ENCODE data around the gene STAB1. TPM values are rescaled to one million over a fixed set of nuclear protein-coding genes. Genes with fewer than 3 reads are reported as not detected.
"Not testable (repeated sequence)": the region's sequence is repeated elsewhere in the genome, so short reads cannot be mapped to it uniquely, and the experiment has no call there.

The STAB1 gene
- total RNA-seq, 1 donor from 2014 or later: 152 TPM

GRCh38 chr3:52525680-52526561, 30.8 kb downstream of the STAB1 start:
- H3K4me3 ChIP-seq: no peak overlapping the region
- TF ChIP-seq CTCF (IDR thresholded peaks at IDR 0.05): no peak
- H3K36me3 ChIP-seq: peaks cover 19% of the 10 kb centered on the region
- intact Hi-C loops (cut with DNase I): loop anchor here (10.0 kb wide), 1 partner anchor 51 kb away; no protein-coding TSS in a partner anchor
- H3K9me3 ChIP-seq: no peaks in the 10 kb centered on the region
- ATAC-seq (peak; percentile 60), DNase-seq (peak; percentile 73)
- H3K27me3 ChIP-seq: no peaks in the 10 kb centered on the region
- H3K27ac ChIP-seq: peak overlapping the region; percentile 81
- H3K4me1 ChIP-seq: peaks cover 50% of the 10 kb centered on the region

- H3K27ac ChIP-seq: peak overlapping the region; percentile 81
- ATAC-seq, DNase-seq, H3K27me3 ChIP-seq, H3K4me3 ChIP-seq, H3K9me3 ChIP-seq: not testable (repeated sequence)
- intact Hi-C loops (cut with DNase I): loop anchor here (10.0 kb wide), 1 partner anchor 52 kb away; no protein-coding TSS in a partner anchor
- peaks cover 19% of the 10 kb centered on the region for H3K36me3 ChIP-seq
- peaks cover 50% of the 10 kb centered on the region for H3K4me1 ChIP-seq
These were observed 31.5 kb downstream of the STAB1 start for GRCh38 chr3:52526671-52527038.

- intact Hi-C loops (cut with DNase I): loop anchor here (10.0 kb wide), 1 partner anchor 52 kb away; no protein-coding TSS in a partner anchor
- Histone ChIP-seq H3K4me3 (no peak overlapping the region), H3K9me3 (no peaks in the 10 kb centered on the region), H3K27ac (peak overlapping the region; percentile 81), H3K4me1 (peaks cover 51% of the 10 kb centered on the region), H3K27me3 (no peaks in the 10 kb centered on the region), H3K36me3 (peaks cover 19% of the 10 kb centered on the region)
- TF ChIP-seq CTCF (IDR thresholded peaks at IDR 0.05): no peak
- peak; percentile 69 for DNase-seq
- peak; percentile 46 for ATAC-seq
These were observed 32.0 kb downstream of the STAB1 start for GRCh38 chr3:52527039-52527731.

- Histone ChIP-seq H3K4me3 (no peak overlapping the region), H3K4me1 (peaks cover 59% of the 10 kb centered on the region), H3K27ac (no peak overlapping the region), H3K36me3 (peaks cover 16% of the 10 kb centered on the region), H3K9me3 (no peaks in the 10 kb centered on the region), H3K27me3 (no peaks in the 10 kb centered on the region)
- DNase-seq (peak; percentile 61), ATAC-seq (no peak)
- intact Hi-C loops (cut with DNase I): loop anchor here (10.0 kb wide), 1 partner anchor 53 kb away; no protein-coding TSS in a partner anchor
- TF ChIP-seq CTCF (IDR thresholded peaks at IDR 0.05): no peak
These were observed 32.8 kb downstream of the STAB1 start for GRCh38 chr3:52527732-52528585.

GRCh38 chr3:52528586-52529375, 33.6 kb downstream of the STAB1 start:
- no peak overlapping the region for H3K4me3 ChIP-seq
- intact Hi-C loops (cut with DNase I): loop anchor here (10.0 kb wide), 1 partner anchor 54 kb away; no protein-coding TSS in a partner anchor
- H3K27me3 ChIP-seq: no peaks in the 10 kb centered on the region
- no peak overlapping the region for H3K27ac ChIP-seq
- DNase-seq (peak; percentile 62), ATAC-seq (no peak)
- peaks cover 61% of the 10 kb centered on the region for H3K4me1 ChIP-seq
- TF ChIP-seq CTCF (IDR thresholded peaks at IDR 0.05): no peak
- peaks cover 11% of the 10 kb centered on the region for H3K36me3 ChIP-seq
- no peaks in the 10 kb centered on the region for H3K9me3 ChIP-seq
